Measurements from ENCODE around the gene TFCP2L1. TPM values are rescaled to one million over a fixed set of nuclear protein-coding genes. Genes with fewer than 3 reads are reported as not detected.

Gene TFCP2L1
- total RNA-seq, 1 experiment from 2014 or later = 2.4 TPM

GRCh38 chr2:121242175-121242875 is 42.7 kb downstream of the TFCP2L1 start:
- H4K20me1 ChIP-seq (ENCODE audit: low read length) = no peaks in the 10 kb centered on the region
- H3K4me3 ChIP-seq (ENCODE audit: low read length) = no peak overlapping the region
- no peak for DNase-seq
- ATAC-seq = no peak
- H3K4me1 ChIP-seq (ENCODE audit: insufficient read depth, low read length) = no peaks in the 10 kb centered on the region
- H3K9me2 ChIP-seq (replicated peaks; ENCODE audit: low read length) = no peaks in the 10 kb centered on the region
- intact Hi-C loops (cut with micrococcal nuclease) = no loop called here
- no peaks in the 10 kb centered on the region for H3F3A ChIP-seq (ENCODE audit: low read length, unreplicated experiment)
- no peak overlapping the region for H3K9ac ChIP-seq (ENCODE audit: low read length)
- H3K36me3 ChIP-seq (ENCODE audit: low read depth, low read length) = no peaks in the 10 kb centered on the region
- H3K9me3 ChIP-seq (ENCODE audit: low read length) = no peaks in the 10 kb centered on the region
- H3K79me2 ChIP-seq (ENCODE audit: low read length) = no peaks in the 10 kb centered on the region
- no TSS peak for BruUV-seq (replicated peaks)
- CTCF ChIA-PET = no interaction called here
- H3K4me2 ChIP-seq (ENCODE audit: low read length) = no peak overlapping the region
- H3K27me3 ChIP-seq (ENCODE audit: low read length) = no peaks in the 10 kb centered on the region
- TF ChIP-seq EZH2 (IDR thresholded peaks at IDR 0.05; ENCODE audit: low read length, unreplicated experiment) (no peak), CTCF (conservative IDR thresholded peaks at IDR 0.05; ENCODE audit: low read depth, low read length) (no peak)
- POLR2A ChIA-PET (ENCODE audit: unreplicated experiment) = no interaction called here
- no peak overlapping the region for H3K27ac ChIP-seq (ENCODE audit: low read length)
- H2AFZ ChIP-seq (ENCODE audit: low read length) = no peak overlapping the region

- ATAC-seq (no peak), DNase-seq (no peak)
- Histone ChIP-seq H3K27ac (ENCODE audit: low read length) (no peak overlapping the region), H3K36me3 (ENCODE audit: low read depth, low read length) (no peaks in the 10 kb centered on the region), H3K9me3 (ENCODE audit: low read length) (no peaks in the 10 kb centered on the region), H3K4me2 (ENCODE audit: low read length) (no peak overlapping the region), H3K79me2 (ENCODE audit: low read length) (no peaks in the 10 kb centered on the region), H3F3A (ENCODE audit: low read length, unreplicated experiment) (no peaks in the 10 kb centered on the region), H3K9me2 (replicated peaks; ENCODE audit: low read length) (no peaks in the 10 kb centered on the region), H3K9ac (ENCODE audit: low read length) (no peak overlapping the region), H4K20me1 (ENCODE audit: low read length) (no peaks in the 10 kb centered on the region), H2AFZ (ENCODE audit: low read length) (no peak overlapping the region), H3K4me3 (ENCODE audit: low read length) (no peak overlapping the region), H3K27me3 (ENCODE audit: low read length) (no peaks in the 10 kb centered on the region), H3K4me1 (ENCODE audit: insufficient read depth, low read length) (no peaks in the 10 kb centered on the region)
- TF ChIP-seq EZH2 (IDR thresholded peaks at IDR 0.05; ENCODE audit: low read length, unreplicated experiment) (no peak), EZH2phosphoT487 (IDR thresholded peaks at IDR 0.05; ENCODE audit: borderline replicate concordance, low read length) (no peak), CTCF (conservative IDR thresholded peaks at IDR 0.05; ENCODE audit: low read depth, low read length) (no peak)
- intact Hi-C loops (cut with micrococcal nuclease) = no loop called here
- BruUV-seq (replicated peaks) = no TSS peak
- CTCF ChIA-PET = no interaction called here
- POLR2A ChIA-PET (ENCODE audit: unreplicated experiment) = no interaction called here
These were observed 43.5 kb downstream of the TFCP2L1 start for GRCh38 chr2:121241466-121241865.

GRCh38 chr2:121240436-121240835 is 44.6 kb downstream of the TFCP2L1 start:
- POLR2A ChIA-PET (ENCODE audit: unreplicated experiment) = no interaction called here
- DNase-seq = no peak

More at GRCh38 chr2:121240436-121240835, 44.6 kb downstream of the TFCP2L1 start:
- intact Hi-C loops (cut with micrococcal nuclease) = no loop called here
- CTCF ChIA-PET = no interaction called here
- Histone ChIP-seq H3K9me2 (replicated peaks; ENCODE audit: low read length) (no peaks in the 10 kb centered on the region), H3K9ac (ENCODE audit: low read length) (no peak overlapping the region), H3K4me1 (ENCODE audit: insufficient read depth, low read length) (no peaks in the 10 kb centered on the region), H3K4me2 (ENCODE audit: low read length) (no peak overlapping the region), H3K9me3 (ENCODE audit: low read length) (no peaks in the 10 kb centered on the region), H3F3A (ENCODE audit: low read length, unreplicated experiment) (no peaks in the 10 kb centered on the region), H3K36me3 (ENCODE audit: low read depth, low read length) (no peaks in the 10 kb centered on the region), H3K4me3 (ENCODE audit: low read length) (no peak overlapping the region), H4K20me1 (ENCODE audit: low read length) (no peaks in the 10 kb centered on the region), H3K27me3 (ENCODE audit: low read length) (no peaks in the 10 kb centered on the region), H2AFZ (ENCODE audit: low read length) (no peak overlapping the region), H3K79me2 (ENCODE audit: low read length) (no peaks in the 10 kb centered on the region), H3K27ac (ENCODE audit: low read length) (no peak overlapping the region)
- TF ChIP-seq EZH2 (IDR thresholded peaks at IDR 0.05; ENCODE audit: low read length, unreplicated experiment) (no peak), EZH2phosphoT487 (IDR thresholded peaks at IDR 0.05; ENCODE audit: borderline replicate concordance, low read length) (no peak), CTCF (conservative IDR thresholded peaks at IDR 0.05; ENCODE audit: low read depth, low read length) (no peak)
- BruUV-seq (replicated peaks) = no TSS peak
- no peak for ATAC-seq
